Measurements from ENCODE around the gene PRKAB2. TPM values are rescaled to one million over a fixed set of nuclear protein-coding genes. Genes with fewer than 3 reads are reported as not detected.
"Not testable (repeated sequence)": the region's sequence is repeated elsewhere in the genome, so short reads cannot be mapped to it uniquely, and the experiment has no call there.

The PRKAB2 gene
- total RNA-seq, 1 donor from 2014 or later: 17.1 TPM

DNA sequence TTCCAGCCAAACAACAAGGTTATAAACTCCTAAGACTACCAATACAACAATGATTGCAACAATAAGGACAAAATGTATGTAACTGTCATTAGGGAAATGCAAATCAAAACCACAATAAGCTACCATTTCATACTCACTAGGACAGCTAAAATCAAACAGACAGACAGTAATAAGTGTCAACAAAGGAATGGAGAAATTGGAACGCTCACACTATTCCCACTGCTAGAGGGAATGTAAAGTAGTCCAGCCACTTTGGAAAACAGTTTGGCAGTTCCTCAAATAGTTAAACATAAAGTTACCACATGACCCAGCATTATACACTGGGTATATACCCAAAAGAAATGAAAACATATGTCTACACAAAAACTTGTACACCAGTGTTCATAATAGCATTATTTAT, 9.3 kb downstream of the PRKAB2 start:
- H3K36me3 ChIP-seq (ENCODE audit: control insufficient read depth, insufficient read depth, low read length): no peaks in the 10 kb centered on the region
- DNase-seq (ENCODE audit: low read depth): no peak
- H3K27me3 ChIP-seq (ENCODE audit: control insufficient read depth, insufficient read depth, low read length): no peaks in the 10 kb centered on the region
- H3K4me3 ChIP-seq (ENCODE audit: low read depth, low read length): no peak overlapping the region
- TF ChIP-seq CTCF (IDR thresholded peaks at IDR 0.05; ENCODE audit: insufficient read depth, low read length, poor library complexity, severe bottlenecking): no peak

- no peak for DNase-seq (ENCODE audit: low read depth)
- Histone ChIP-seq H3K4me3 (ENCODE audit: low read depth, low read length) (no peak overlapping the region), H3K27me3 (ENCODE audit: control insufficient read depth, insufficient read depth, low read length) (no peaks in the 10 kb centered on the region), H3K36me3 (ENCODE audit: control insufficient read depth, insufficient read depth, low read length) (no peaks in the 10 kb centered on the region)
- TF ChIP-seq CTCF (IDR thresholded peaks at IDR 0.05; ENCODE audit: insufficient read depth, low read length, poor library complexity, severe bottlenecking): no peak
Measured at GRCh38 chr1:147162093-147162492, 10.2 kb downstream of the PRKAB2 start.

DNA sequence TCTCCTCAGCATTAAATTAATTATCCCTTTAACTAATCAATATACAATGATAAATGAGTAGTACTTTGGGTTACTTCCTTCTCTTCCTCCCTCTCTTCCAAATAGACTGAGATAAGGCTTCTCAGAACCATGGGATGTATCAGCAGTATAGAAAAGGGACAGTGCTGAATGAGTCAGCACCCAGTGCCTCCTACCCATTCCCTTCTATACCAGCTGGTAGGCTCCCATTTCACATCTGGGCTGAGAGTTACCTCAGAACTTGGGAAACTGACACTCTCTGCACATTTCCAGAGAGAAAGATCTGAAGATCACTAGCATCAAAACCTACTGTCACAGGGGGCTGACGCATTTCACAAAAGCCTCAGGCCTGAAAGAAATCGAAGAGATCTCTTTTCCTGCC, 15.2 kb downstream of the PRKAB2 start:
- H3K4me3 ChIP-seq (ENCODE audit: low read depth, low read length); DNase-seq (ENCODE audit: low read depth); H3K36me3 ChIP-seq (ENCODE audit: control insufficient read depth, insufficient read depth, low read length); H3K27me3 ChIP-seq (ENCODE audit: control insufficient read depth, insufficient read depth, low read length): not testable (repeated sequence)

DNA sequence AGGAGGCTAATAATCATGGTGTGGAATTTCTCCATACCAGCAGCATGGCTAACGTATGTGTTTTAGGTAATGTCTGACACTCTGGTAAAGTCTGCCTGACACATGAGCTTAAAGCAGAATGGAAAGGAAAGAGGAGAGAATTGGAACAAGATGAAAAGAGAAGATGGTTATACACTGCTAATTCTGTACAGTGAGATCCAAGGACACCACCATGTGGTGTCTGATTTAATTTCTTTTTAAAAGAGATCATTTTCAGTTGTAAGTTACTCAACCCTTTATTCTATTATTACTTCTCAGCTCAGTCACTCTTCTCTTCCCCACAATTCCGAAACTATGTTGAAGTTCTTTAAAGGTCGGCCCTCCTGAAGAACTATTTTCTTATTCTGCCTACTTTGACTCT, 15.6 kb downstream of the PRKAB2 start:
- Histone ChIP-seq H3K27me3 (ENCODE audit: control insufficient read depth, insufficient read depth, low read length) (no peaks in the 10 kb centered on the region), H3K36me3 (ENCODE audit: control insufficient read depth, insufficient read depth, low read length) (no peaks in the 10 kb centered on the region), H3K4me3 (ENCODE audit: low read depth, low read length) (no peak overlapping the region)
- no peak for TF ChIP-seq CTCF (IDR thresholded peaks at IDR 0.05; ENCODE audit: insufficient read depth, low read length, poor library complexity, severe bottlenecking)
- DNase-seq (ENCODE audit: low read depth): no peak

DNA sequence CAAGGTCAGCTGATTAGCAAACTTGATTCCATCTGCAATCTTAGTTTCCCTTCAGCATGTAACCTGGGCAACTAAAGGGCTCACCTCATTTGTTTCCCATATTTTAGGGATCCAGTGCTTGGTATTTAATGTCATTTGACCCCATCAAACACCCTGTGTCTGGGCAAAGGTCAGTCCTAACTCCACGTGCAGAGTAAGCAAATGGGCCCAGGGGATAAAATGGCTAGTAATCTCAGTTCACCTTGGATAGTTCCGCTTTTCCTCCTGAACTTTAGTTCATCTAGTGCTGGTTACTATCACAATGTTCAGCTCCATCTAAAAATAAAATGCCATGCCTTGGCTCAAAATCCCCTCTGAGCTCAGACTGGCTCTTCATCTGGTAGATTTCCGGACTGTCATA, 19.5 kb downstream of the PRKAB2 start:
- TF ChIP-seq CTCF (IDR thresholded peaks at IDR 0.05; ENCODE audit: insufficient read depth, low read length, poor library complexity, severe bottlenecking): no peak
- H3K27me3 ChIP-seq (ENCODE audit: control insufficient read depth, insufficient read depth, low read length): no peaks in the 10 kb centered on the region
- H3K36me3 ChIP-seq (ENCODE audit: control insufficient read depth, insufficient read depth, low read length): no peaks in the 10 kb centered on the region
- DNase-seq (ENCODE audit: low read depth): no peak
- H3K4me3 ChIP-seq (ENCODE audit: low read depth, low read length): no peak overlapping the region

- Histone ChIP-seq H3K27me3 (ENCODE audit: control insufficient read depth, insufficient read depth, low read length) (no peaks in the 10 kb centered on the region), H3K4me3 (ENCODE audit: low read depth, low read length) (no peak overlapping the region), H3K36me3 (ENCODE audit: control insufficient read depth, insufficient read depth, low read length) (no peaks in the 10 kb centered on the region)
- no peak for DNase-seq (ENCODE audit: low read depth)
- no peak for TF ChIP-seq CTCF (IDR thresholded peaks at IDR 0.05; ENCODE audit: insufficient read depth, low read length, poor library complexity, severe bottlenecking)
Measured at GRCh38 chr1:147151244-147151643, 21.0 kb downstream of the PRKAB2 start.

All from kidney epithelial cell (primary cell).